ENCODE measurements around the gene PRR12.
"Not testable (repeated sequence)": the region's sequence is repeated elsewhere in the genome, so short reads cannot be mapped to it uniquely, and the experiment has no call there.

The PRR12 gene

GRCh38 chr19:49624967-49625910, 34.3 kb downstream of the PRR12 start:
- DNase-seq, result no peak

GRCh38 chr19:49626226-49626625, 35.2 kb downstream of the PRR12 start:
- no peak for DNase-seq

- no peak for DNase-seq
Observed at GRCh38 chr19:49629659-49630058, 38.7 kb downstream of the PRR12 start.

GRCh38 chr19:49631014-49631588, 40.1 kb downstream of the PRR12 start:
- no peak for DNase-seq

- DNase-seq, result no peak
Observed at GRCh38 chr19:49631610-49632192, 40.7 kb downstream of the PRR12 start.

GRCh38 chr19:49632576-49632975, 41.6 kb downstream of the PRR12 start:
- DNase-seq, result no peak

DNA sequence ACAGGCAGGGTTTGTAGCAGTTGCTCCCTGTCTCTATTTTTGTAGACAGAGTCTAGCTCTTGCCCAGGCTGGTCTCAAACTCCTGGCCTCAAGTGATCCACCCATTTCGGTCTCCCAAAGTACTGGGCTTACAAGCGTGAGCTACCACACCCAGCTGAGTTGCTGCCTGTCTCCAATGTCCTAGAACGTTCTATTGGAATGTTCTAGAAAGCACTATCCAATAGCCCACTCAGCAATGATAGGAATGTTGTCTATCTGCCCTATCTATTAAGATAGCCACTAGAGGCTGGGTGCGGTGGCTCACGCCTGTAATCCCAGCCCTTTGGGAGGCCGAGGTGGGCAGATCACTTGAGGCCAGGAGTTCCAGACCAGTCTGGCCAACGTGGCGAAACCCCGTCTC, 42.3 kb downstream of the PRR12 start:
- not testable (repeated sequence) for DNase-seq

- DNase-seq, result no peak
Observed at GRCh38 chr19:49635530-49636232, 44.7 kb downstream of the PRR12 start.

DNA sequence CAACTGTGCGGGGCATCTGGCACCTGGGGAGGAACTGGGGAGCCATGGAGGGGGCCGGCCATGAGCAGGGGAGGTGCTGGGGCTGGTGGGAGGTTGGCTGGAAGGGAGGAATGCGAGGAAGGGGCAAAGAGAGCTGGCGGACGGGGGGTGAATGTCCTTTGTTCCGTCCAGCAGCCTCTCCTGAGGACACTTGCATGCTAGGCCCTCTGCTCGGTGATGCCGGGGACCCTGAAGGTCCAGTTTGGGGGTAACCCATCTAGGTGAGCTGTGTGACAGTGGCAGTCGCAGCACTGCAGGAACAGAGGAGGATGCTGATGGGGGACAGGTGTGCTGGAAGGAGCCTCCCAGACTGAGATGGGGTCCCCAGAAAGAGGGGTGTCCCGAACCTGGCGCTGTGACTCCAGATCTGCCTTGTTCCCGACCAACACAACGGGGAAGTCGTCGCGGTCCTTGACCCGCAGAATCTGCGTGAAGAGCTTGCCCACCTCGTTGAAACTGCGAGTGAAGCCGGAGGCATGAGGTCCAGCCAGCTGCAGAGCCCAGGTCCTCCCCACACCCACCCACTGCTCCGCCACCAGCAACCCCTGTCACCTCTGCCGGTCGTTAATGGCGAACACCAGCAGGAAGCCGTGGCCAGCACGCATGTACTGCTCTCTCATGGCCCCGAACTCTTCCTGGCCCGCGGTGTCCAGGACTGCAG, 45.4 kb downstream of the PRR12 start:
- no peak for DNase-seq

DNA sequence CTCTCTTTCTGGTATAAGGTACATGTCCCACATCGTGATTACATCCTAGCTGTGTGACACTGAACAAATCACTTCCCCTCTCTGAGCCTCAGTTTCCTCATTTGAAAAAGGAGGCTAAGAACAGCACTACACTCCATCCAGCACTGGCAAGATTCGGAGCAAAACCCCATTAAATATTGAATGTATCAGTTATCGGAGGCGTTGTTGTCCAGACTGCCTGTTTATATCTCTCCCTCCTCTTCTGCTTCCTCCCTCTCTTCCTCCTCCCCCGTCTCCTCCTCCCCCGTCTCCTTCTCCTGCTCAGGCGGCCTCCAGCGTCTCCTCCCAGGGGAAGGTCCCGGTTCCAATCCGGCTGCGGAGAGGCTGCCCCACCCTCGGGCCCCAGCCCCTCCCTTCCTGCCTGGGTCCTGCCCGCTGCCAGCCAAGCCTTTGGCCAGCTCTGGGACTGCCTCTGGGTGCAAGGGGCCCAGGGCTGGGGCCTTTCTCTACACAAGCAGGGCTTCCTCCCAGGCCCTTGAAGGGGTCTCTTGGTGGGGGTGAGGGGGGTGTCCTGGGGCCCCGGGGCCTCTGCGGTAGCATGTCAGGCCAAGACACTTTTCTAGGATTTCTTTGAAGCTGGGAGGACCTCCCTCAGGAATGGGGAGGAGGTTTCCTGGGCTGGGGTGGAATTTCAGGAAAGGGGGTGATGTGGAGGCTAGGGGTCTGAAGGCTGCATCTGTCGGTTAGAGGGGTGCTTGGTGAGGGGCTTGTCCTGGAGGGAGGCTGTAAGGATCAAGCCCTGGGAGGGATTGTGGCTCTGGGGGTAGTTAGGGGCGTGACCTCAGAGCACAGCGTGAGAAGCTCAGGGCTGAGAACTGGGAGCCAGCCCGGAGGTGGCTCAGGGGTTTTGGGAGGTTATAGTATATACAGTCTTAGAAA, 47.1 kb downstream of the PRR12 start:
- DNase-seq, result no peak

GRCh38 chr19:49639401-49640112, 48.6 kb downstream of the PRR12 start:
- DNase-seq, result no peak

- peak; percentile 99 for DNase-seq
Observed at GRCh38 chr19:49640113-49640898, 49.3 kb downstream of the PRR12 start, which contains the start of gene RRAS. Gene RRAS (minus strand): TSS chr19:49640143. CDS start chr19:49640098, 45 bp downstream.

DNA sequence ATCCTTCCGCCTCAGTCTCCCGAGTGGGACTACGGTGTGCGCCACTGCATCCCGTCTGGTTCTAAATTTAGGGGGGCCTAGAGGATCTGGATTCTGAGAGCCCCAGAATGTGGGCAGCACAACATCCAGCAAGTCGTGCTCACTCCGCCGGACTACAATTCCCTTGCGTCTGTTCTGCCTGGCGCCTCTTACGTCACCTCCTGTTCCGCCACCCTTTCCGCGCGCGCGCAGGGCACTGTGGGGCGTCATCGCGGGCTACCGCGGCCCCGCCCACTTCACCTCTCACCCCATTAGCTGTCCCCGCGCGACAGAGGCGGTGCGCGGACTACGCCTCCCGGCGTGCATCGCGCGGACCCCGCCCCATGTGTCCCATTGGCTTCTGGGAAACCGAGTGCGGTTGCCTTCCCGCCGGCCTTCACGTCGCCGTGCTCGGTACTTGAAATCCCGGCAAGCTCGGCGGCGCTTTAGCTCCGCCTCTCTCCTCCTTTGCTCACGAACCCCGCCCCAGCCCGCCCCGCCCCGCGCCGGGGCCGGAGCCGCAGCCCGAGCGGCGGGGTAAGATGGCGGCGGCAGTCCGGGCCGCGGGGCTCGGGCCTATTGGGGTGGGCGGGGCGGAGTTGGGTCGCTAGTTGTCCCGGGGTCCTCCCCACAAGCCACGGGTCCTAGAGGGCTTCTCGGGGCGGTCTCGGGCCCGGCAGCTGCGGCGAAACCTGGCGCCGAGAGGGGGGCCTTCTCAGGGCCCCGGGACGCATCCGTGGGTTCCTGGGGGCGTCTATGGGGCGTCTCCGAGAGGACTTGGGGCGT, 50.9 kb downstream of the PRR12 start, which contains the start of gene SCAF1:
Gene SCAF1, plus strand, starts transcription at position 522 of the 804 bp plus-strand sequence. CDS start 2,818 bp downstream, outside the sequence.
- DNase-seq, result peak; percentile 99

DNA sequence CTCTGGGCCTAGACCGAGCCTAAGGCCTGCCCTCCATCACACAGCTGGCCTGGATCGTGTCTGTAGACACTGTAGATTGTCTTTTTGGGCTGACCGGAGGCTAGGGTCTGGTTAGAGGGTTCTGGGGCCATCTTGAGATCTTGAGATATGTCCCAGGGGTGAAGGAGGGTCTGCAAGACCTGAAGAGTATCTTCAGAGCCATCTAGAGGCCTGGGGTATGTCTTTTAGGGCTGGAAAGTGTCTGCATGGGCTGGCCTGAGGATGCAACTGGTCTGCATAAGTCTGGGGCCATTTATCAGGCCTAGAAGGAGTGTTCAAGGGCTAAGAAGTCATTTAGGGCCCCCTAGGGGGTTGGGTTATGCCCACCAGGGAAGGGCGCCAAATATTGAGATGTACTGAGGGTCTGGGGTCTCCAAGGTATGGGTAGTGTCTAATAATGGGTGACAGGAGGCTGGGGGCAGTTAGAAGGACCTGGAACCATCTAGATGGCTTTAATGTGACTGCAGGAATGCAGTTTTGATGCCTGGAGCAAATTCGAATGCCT, 51.6 kb downstream of the PRR12 start:
- no peak for DNase-seq

DNA sequence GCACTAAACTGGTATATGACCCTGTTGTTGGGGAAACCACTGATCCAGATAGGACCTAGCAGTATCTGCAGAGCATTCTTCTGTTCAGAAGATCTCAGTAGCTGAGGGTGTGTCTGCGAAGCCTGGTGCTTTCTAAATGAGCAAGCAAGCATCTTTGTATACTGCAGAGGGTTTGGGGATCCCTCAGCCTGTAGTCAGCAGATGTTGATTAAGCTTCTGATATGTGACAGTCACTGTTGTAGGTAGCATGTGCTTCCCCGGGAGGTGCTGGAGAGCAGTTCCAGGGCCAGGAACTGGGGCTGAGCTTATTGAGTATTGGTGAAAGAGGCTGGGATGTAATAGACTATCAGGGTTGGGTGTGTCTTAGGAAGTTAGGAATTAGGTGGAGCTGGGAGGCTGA, 52.5 kb downstream of the PRR12 start:
- no peak for DNase-seq

DNA sequence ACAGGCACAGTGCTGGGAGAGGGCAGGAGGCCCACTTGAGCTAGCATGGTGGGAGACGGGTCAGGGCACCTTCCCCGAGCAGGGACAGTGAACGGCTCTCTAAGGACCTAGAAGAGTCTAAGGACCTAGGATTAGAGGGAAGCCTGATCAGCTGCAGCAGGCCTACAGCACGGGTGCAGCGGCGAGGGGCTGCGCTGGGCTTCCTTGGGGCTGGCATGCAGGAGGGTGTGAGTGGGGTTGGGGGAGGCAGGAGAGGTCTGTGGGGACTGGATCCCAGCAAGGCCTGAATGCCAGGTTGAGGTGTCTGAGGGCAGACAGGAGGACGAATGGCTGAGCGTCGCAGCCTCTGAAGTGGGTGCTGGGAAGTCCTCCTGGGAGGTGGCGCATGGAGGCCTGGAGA, 54.6 kb downstream of the PRR12 start:
- no peak for DNase-seq

DNA sequence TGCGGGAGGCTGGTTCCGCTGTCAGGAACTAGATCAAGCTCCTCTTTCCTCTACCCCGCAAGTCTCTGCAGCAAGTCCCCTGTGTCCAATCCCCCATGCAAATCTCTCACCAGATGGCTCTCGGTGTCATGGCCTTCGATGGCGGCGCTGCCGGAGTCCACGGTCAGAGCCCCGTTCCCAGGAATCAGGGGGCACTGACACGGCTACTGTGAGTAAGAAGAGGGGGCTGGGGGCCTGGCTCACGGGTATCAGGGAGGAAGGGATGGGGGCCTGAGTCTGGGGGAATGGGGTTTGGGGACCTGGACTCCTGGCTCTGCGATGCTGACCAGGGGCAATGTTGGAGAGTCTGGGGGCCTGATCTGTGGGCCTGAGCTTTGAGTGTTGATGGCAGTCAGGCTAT, 55.0 kb downstream of the PRR12 start:
- no peak for DNase-seq

GRCh38 chr19:49646586-49646985, 55.6 kb downstream of the PRR12 start:
- no peak for DNase-seq

All from NCI-H1105 treated with DMSO at 0.1 percent for 48 hours (cell line).